GM12874 (cell line): ENCODE data around the gene ASB10.

ENCODE experiments used
- CTCF ChIP-seq: IDR thresholded peaks from 2 replicates; pipeline ENCODE4 v1.5.1; 2011; ENCODE audit warnings: low read depth, mild to moderate bottlenecking, control low read depth, low read length, moderate library complexity; ENCODE audit not compliant: insufficient read depth

ASB10 gene

GRCh38 chr7:151218170-151218569, 31.1 kb upstream of the ASB10 start:
- TF ChIP-seq CTCF, result no peak

- no peak for TF ChIP-seq CTCF
These were observed 28.3 kb upstream of the ASB10 start for GRCh38 chr7:151215396-151215795.

- no peak for TF ChIP-seq CTCF
These were observed 26.8 kb upstream of the ASB10 start for GRCh38 chr7:151213826-151214225.

- TF ChIP-seq CTCF, result no peak
These were observed 25.6 kb upstream of the ASB10 start for GRCh38 chr7:151212626-151213025.

- no peak for TF ChIP-seq CTCF
These were observed 24.2 kb upstream of the ASB10 start for GRCh38 chr7:151211155-151211772.

- TF ChIP-seq CTCF, result no peak
These were observed 23.2 kb upstream of the ASB10 start, which contains the start of gene H2BK1 for GRCh38 chr7:151210087-151210854. TSS of gene H2BK1 (minus strand) at chr7:151210488. CDS start at chr7:151210318, 170 bp downstream.

- no peak for TF ChIP-seq CTCF
These were observed 22.5 kb upstream of the ASB10 start for GRCh38 chr7:151209588-151209987.
